ENCODE data around the gene SMG9. TPM values are rescaled to one million over a fixed set of nuclear protein-coding genes. Genes with fewer than 3 reads are reported as not detected.

The SMG9 gene
- total RNA-seq, 1 experiment from 2014 or later: 76.0 TPM

DNA sequence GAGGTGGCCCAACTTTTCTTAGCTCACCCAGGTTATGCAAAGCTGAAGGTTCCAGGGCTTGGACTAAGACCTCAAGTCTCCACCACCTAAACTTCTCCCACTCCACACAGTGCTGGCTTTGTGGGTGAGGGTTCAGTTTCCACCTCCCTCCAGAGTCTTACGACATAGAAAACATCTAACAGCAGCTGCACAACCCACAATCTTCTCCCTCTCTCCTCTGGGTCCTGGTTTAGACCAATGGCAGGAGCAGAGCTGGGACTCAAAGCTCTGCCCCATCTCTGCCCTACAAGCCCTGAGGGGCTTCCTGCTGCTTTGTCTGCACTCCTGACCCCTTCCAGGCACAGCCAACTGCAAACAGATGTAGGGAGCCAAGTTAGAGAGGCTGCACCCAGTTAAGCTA lies 22.9 kb downstream of the SMG9 start:
- no peak for DNase-seq (ENCODE audit: unreplicated experiment)
- H3K27me3 Mint-ChIP-seq (ENCODE audit: insufficient read depth, unreplicated experiment): no peaks in the 10 kb centered on the region
- H3K36me3 Mint-ChIP-seq (ENCODE audit: insufficient read depth, unreplicated experiment): peaks cover 64% of the 10 kb centered on the region
- POLR2A ChIA-PET: no interaction called here
- intact Hi-C loops (cut with micrococcal nuclease): no loop called here
- H3K27ac Mint-ChIP-seq (ENCODE audit: low read depth, unreplicated experiment): no peak overlapping the region
- no peaks in the 10 kb centered on the region for H3K4me1 Mint-ChIP-seq (ENCODE audit: insufficient read depth, unreplicated experiment)
- H3K4me3 Mint-ChIP-seq (ENCODE audit: unreplicated experiment): no peak overlapping the region
- CTCF ChIA-PET: interaction anchor here (1.0 kb wide), 1 partner anchor 10 kb away, joined by 3 read pairs; no protein-coding TSS in a partner anchor
- no TSS peak for BruUV-seq (replicated peaks)
- H3K9me3 Mint-ChIP-seq (ENCODE audit: unreplicated experiment): no peaks in the 10 kb centered on the region
- TF ChIP-seq, protein P1, sequence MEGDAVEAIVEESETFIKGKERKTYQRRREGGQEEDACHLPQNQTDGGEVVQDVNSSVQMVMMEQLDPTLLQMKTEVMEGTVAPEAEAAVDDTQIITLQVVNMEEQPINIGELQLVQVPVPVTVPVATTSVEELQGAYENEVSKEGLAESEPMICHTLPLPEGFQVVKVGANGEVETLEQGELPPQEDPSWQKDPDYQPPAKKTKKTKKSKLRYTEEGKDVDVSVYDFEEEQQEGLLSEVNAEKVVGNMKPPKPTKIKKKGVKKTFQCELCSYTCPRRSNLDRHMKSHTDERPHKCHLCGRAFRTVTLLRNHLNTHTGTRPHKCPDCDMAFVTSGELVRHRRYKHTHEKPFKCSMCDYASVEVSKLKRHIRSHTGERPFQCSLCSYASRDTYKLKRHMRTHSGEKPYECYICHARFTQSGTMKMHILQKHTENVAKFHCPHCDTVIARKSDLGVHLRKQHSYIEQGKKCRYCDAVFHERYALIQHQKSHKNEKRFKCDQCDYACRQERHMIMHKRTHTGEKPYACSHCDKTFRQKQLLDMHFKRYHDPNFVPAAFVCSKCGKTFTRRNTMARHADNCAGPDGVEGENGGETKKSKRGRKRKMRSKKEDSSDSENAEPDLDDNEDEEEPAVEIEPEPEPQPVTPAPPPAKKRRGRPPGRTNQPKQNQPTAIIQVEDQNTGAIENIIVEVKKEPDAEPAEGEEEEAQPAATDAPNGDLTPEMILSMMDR (IDR thresholded peaks at IDR 0.05; ENCODE audit: unreplicated experiment): no peak

DNA sequence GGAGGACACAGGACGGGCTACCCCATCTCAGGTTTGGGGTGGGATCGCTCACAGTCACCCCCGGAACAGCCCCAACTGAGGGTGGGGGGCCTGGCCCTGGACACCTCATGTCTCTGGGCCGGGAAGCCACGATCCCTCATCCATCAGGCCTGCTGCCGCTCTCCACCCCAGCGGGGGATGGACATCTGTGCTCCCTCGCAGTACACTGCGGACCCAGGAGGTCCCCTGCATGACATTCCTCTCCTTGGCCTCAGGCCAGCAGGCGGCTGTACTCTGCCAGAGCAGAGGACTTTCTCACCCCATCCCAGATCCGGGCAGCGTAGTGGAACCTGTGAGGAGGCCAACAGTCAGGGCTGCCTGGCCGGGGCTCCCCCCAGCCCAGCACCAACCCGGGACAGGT lies 23.4 kb downstream of the SMG9 start:
- ChIA-PET POLR2A (interaction anchor here (0.6 to 1.2 kb wide), 2 partner anchors 24 to 61 kb away, joined by 4 read pairs; partner anchors contain the start of gene PLAUR), CTCF (no interaction called here)
- Mint-ChIP-seq H3K4me3 (ENCODE audit: unreplicated experiment) (no peak overlapping the region), H3K27me3 (ENCODE audit: insufficient read depth, unreplicated experiment) (no peaks in the 10 kb centered on the region), H3K36me3 (ENCODE audit: insufficient read depth, unreplicated experiment) (peaks cover 59% of the 10 kb centered on the region), H3K9me3 (ENCODE audit: unreplicated experiment) (no peaks in the 10 kb centered on the region), H3K4me1 (ENCODE audit: insufficient read depth, unreplicated experiment) (no peaks in the 10 kb centered on the region), H3K27ac (ENCODE audit: low read depth, unreplicated experiment) (no peak overlapping the region)
- BruUV-seq (replicated peaks): TSS peak; percentile 19
- TF ChIP-seq, protein P1 (IDR thresholded peaks at IDR 0.05; ENCODE audit: unreplicated experiment): no peak
- intact Hi-C loops (cut with micrococcal nuclease): no loop called here
- no peak for DNase-seq (ENCODE audit: unreplicated experiment)

DNA sequence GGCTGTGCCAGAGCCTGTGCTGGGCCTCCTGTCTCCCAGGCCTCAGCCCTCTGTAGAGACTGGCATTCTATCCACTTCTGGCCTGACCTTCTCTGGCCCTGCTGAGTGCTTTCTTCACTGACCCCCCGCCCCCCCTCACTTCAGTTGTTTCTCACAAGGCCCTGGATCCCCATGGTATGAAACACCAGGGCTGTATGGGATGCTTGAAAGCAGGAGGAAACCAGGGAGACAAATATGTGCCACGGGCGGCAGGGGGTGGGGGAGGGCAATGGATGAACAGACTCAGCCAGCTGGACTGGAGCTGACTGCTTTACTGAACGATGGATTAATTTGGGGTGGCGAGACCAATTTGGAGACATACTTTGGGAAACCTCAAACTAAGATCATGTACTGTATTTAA lies 24.8 kb downstream of the SMG9 start:
- BruUV-seq (replicated peaks): no TSS peak
- Mint-ChIP-seq H3K9me3 (ENCODE audit: unreplicated experiment) (no peaks in the 10 kb centered on the region), H3K4me3 (ENCODE audit: unreplicated experiment) (no peak overlapping the region), H3K27ac (ENCODE audit: low read depth, unreplicated experiment) (peak overlapping the region; percentile 73), H3K4me1 (ENCODE audit: insufficient read depth, unreplicated experiment) (no peaks in the 10 kb centered on the region), H3K27me3 (ENCODE audit: insufficient read depth, unreplicated experiment) (no peaks in the 10 kb centered on the region), H3K36me3 (ENCODE audit: insufficient read depth, unreplicated experiment) (peaks cover 48% of the 10 kb centered on the region)
- CTCF ChIA-PET: no interaction called here
- POLR2A ChIA-PET: interaction anchor here (1.2 to 1.5 kb wide), 2 partner anchors 60 to 134 kb away, joined by 3 to 4 read pairs; partner anchors contain the start of genes IRGQ, PLAUR and ZNF576
- intact Hi-C loops (cut with micrococcal nuclease): no loop called here
- TF ChIP-seq, protein P1 (IDR thresholded peaks at IDR 0.05; ENCODE audit: unreplicated experiment): no peak
- no peak for DNase-seq (ENCODE audit: unreplicated experiment)

DNA sequence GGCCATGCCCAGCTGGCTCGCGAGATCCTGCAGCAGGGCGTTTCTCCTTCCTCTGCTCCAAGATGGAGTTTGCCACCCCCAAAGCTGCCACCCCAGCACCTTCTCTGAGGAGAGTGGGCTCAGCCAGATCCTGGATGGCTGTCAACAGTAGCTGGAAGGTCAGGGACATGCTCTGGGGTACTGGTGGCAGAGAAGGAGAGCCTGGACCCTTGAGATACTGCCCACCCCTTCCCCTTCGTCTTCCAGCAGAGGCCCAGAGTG lies 27.2 kb downstream of the SMG9 start:
- ChIA-PET CTCF (interaction anchor here (0.6 kb wide), 1 partner anchor 76 kb away, joined by 4 read pairs; no protein-coding TSS in a partner anchor), POLR2A (interaction anchor here (0.6 kb wide), 1 partner anchor 9 kb away, joined by 3 read pairs; no protein-coding TSS in a partner anchor)
- BruUV-seq (replicated peaks): no TSS peak
- no peaks in the 10 kb centered on the region for H3K4me1 Mint-ChIP-seq (ENCODE audit: insufficient read depth, unreplicated experiment)
- H3K27ac Mint-ChIP-seq (ENCODE audit: low read depth, unreplicated experiment): no peak overlapping the region
- no peak overlapping the region for H3K4me3 Mint-ChIP-seq (ENCODE audit: unreplicated experiment)
- no peak for DNase-seq (ENCODE audit: unreplicated experiment)
- no peaks in the 10 kb centered on the region for H3K27me3 Mint-ChIP-seq (ENCODE audit: insufficient read depth, unreplicated experiment)
- intact Hi-C loops (cut with micrococcal nuclease): no loop called here
- no peaks in the 10 kb centered on the region for H3K9me3 Mint-ChIP-seq (ENCODE audit: unreplicated experiment)
- peaks cover 34% of the 10 kb centered on the region for H3K36me3 Mint-ChIP-seq (ENCODE audit: insufficient read depth, unreplicated experiment)
- TF ChIP-seq, protein P1 (IDR thresholded peaks at IDR 0.05; ENCODE audit: unreplicated experiment): no peak
